ENCODE results near the gene KRTAP4-12.
"Not testable (repeated sequence)": the region's sequence is repeated elsewhere in the genome, so short reads cannot be mapped to it uniquely, and the experiment has no call there.

The KRTAP4-12 gene

DNA sequence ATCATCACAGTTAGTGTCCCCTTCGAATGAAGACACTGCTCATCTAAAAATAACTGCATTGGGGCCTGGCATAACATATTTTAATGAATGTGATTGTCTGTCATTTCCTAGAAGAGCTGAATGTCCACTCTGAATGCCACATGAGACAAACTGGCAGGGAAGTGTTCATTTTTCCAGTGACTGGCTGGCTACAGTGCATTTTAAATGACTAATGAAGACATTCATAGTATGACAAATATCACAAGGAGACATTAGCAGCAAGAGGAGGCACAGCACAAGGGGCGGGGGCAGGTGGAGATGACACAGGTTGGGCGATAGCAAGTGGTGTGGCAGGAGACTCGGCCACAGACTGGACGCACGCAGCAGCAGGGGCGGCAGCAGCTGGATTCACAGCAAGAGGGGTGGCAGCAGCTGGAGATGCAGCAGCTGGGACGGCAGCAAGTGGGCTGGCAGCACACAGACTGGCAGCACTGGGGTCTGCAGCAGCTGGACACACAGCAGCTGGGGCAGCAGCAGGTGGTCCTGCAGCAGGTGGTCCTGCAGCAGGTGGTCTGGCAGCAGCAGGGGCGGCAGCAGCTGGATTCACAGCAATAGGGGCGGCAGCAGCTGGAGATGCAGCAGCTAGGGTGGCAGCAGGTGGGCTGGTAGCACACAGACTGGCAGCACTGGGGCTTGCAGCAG lies 25.1 kb upstream of the KRTAP4-12 start:
- not testable (repeated sequence) for H3K27ac ChIP-seq (ENCODE audit: low read depth, low read length); H3K36me3 ChIP-seq (ENCODE audit: control insufficient read depth in 5 of 5, insufficient read depth in 5 of 5, low read length in 5 of 5); H3K9me3 ChIP-seq (ENCODE audit: control insufficient read depth in 5 of 5, low read length in 5 of 5); H3K4me3 ChIP-seq (ENCODE audit: low read depth in 1 of 5, low read length in 5 of 5); H3K9ac ChIP-seq (ENCODE audit: low read length in 5 of 5); H3K27me3 ChIP-seq (ENCODE audit: control insufficient read depth in 5 of 5, insufficient read depth in 4 of 5, low read length in 5 of 5); H3K4me1 ChIP-seq (ENCODE audit: control insufficient read depth in 5 of 5, insufficient read depth in 5 of 5, low read length in 5 of 5)

DNA sequence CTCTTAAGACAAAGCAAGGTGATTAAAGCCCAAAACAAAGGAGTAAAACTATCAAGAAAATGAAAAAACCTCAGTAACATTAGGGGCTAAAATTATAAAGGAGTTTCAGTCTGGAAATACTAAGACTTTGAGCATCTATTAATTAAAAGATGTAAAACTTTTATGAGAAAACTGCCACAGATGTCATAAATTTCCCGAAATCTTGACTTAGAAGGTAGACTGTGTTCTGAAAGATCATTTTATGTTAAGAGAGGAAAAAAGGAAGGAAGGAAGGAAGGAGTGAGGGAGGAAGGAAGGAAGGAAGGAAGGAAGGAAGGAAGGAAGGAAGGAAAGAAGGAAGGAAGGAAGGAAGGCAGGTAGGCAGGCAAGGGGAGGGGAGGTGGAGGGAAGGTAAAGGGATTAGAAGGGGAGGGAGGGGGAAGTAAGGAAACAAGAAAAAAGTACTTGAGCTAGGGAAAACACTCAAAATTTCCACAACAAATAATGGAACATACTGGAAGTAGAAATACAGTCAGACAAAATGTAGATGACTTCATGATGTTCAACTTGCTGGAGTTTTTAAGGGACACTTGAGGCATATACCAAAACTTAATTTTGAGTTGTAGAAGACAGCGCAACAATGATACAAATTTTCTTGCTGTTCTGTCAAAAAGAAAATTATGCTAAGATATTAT lies 23.7 kb upstream of the KRTAP4-12 start:
- Histone ChIP-seq H3K27ac (ENCODE audit: low read depth, low read length) (no peak overlapping the region), H3K9me3 (ENCODE audit: control insufficient read depth in 5 of 5, low read length in 5 of 5) (peaks cover 0 to 12% (median 5%) of the 10 kb centered on the region in 5 donors), H3K4me1 (ENCODE audit: control insufficient read depth in 5 of 5, insufficient read depth in 5 of 5, low read length in 5 of 5) (no peaks in the 10 kb centered on the region), H3K27me3 (ENCODE audit: control insufficient read depth in 5 of 5, insufficient read depth in 4 of 5, low read length in 5 of 5) (peaks cover 0 to 5% (median 0%) of the 10 kb centered on the region in 5 donors), H3K9ac (ENCODE audit: low read length in 5 of 5) (no peak overlapping the region), H3K4me3 (ENCODE audit: low read depth in 1 of 5, low read length in 5 of 5) (no peak overlapping the region), H3K36me3 (ENCODE audit: control insufficient read depth in 5 of 5, insufficient read depth in 5 of 5, low read length in 5 of 5) (no peaks in the 10 kb centered on the region)

DNA sequence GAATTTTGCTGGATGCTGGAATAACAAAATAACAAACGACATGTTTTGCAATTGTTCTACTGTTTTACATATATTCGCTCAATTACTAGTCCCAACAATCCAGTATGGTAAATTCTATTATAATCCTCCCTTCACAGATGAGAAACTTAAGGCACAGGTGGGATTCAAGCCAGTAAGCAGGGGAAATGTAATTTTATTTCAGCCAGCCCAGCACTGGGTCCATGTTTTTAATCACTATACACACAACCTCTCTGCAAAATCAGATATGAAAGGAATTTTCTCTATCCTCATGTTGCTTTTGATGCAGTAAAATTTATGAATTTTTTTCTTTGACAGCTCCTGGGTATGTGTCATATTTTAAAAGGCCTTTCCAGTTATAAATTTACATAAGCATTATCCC lies 21.3 kb upstream of the KRTAP4-12 start:
- H3K4me1 ChIP-seq (ENCODE audit: control insufficient read depth in 5 of 5, insufficient read depth in 5 of 5, low read length in 5 of 5): no peaks in the 10 kb centered on the region

DNA sequence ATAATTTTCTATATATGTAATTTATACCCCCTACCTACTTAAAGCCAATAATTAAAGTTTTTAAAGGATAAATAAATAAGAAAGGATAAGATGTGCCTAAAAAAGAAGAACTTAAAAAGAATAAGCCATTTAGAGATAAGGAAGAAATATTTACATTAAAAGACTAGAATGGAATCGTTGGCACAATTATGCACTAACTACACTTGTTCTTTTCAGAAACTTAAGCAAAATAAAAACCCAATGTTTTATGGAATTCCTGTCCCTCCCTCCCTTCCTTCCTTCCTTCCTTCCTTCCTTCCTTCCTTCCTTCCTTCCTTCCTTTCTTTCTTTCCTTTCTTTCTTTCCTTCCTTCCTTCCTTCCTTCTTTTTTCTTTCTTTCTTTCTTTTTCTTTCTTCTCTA lies 20.9 kb upstream of the KRTAP4-12 start:
- H3K27me3 ChIP-seq (ENCODE audit: control insufficient read depth in 5 of 5, insufficient read depth in 4 of 5, low read length in 5 of 5): peaks cover 0 to 4% (median 0%) of the 10 kb centered on the region in 5 donors
- H3K9ac ChIP-seq (ENCODE audit: low read length in 5 of 5): no peak overlapping the region
- peaks cover 3 to 18% (median 11%) of the 10 kb centered on the region in 5 donors for H3K9me3 ChIP-seq (ENCODE audit: control insufficient read depth in 5 of 5, low read length in 5 of 5)
- no peak overlapping the region for H3K4me3 ChIP-seq (ENCODE audit: low read depth in 1 of 5, low read length in 5 of 5)
- H3K27ac ChIP-seq (ENCODE audit: low read depth, low read length): no peak overlapping the region
- H3K4me1 ChIP-seq (ENCODE audit: control insufficient read depth in 5 of 5, insufficient read depth in 5 of 5, low read length in 5 of 5): no peaks in the 10 kb centered on the region
- H3K36me3 ChIP-seq (ENCODE audit: control insufficient read depth in 5 of 5, insufficient read depth in 5 of 5, low read length in 5 of 5): no peaks in the 10 kb centered on the region

More for the DNA sequence above, 21.3 kb upstream of the KRTAP4-12 start:
- Histone ChIP-seq H3K9ac (ENCODE audit: low read length in 5 of 5) (no peak overlapping the region), H3K36me3 (ENCODE audit: control insufficient read depth in 5 of 5, insufficient read depth in 5 of 5, low read length in 5 of 5) (no peaks in the 10 kb centered on the region), H3K27me3 (ENCODE audit: control insufficient read depth in 5 of 5, insufficient read depth in 4 of 5, low read length in 5 of 5) (peaks cover 0 to 5% (median 0%) of the 10 kb centered on the region in 5 donors), H3K4me3 (ENCODE audit: low read depth in 1 of 5, low read length in 5 of 5) (no peak overlapping the region), H3K27ac (ENCODE audit: low read depth, low read length) (no peak overlapping the region), H3K9me3 (ENCODE audit: control insufficient read depth in 5 of 5, low read length in 5 of 5) (peaks cover under 1 to 14% (median 8%) of the 10 kb centered on the region in 5 donors)

DNA sequence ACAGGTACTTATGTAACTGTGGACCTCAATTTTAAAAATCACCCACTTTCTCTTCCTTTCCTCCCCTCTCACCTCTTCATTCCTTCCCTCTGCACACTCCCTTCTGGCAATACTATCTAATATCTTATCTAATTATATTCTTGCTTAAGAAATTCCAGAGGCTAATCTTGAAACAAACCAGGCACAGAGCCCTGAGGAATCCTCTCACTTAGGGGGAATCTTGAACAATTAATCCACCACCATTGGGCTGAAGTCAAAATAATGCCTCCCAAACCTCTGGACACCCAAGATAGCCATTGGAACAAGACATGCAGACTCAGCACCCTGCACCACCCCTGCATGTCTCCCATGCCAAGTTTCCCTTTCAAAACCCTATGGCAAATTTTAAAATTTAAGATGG lies 17.4 kb upstream of the KRTAP4-12 start:
- Histone ChIP-seq H3K36me3 (ENCODE audit: control insufficient read depth in 5 of 5, insufficient read depth in 5 of 5, low read length in 5 of 5) (no peaks in the 10 kb centered on the region), H3K9ac (ENCODE audit: low read length in 5 of 5) (no peak overlapping the region), H3K27ac (ENCODE audit: low read depth, low read length) (no peak overlapping the region), H3K27me3 (ENCODE audit: control insufficient read depth in 5 of 5, insufficient read depth in 4 of 5, low read length in 5 of 5) (peaks cover 0 to 4% (median 0%) of the 10 kb centered on the region in 5 donors), H3K9me3 (ENCODE audit: control insufficient read depth in 5 of 5, low read length in 5 of 5) (peaks cover 3 to 21% (median 14%) of the 10 kb centered on the region in 5 donors), H3K4me3 (ENCODE audit: low read depth in 1 of 5, low read length in 5 of 5) (no peak overlapping the region), H3K4me1 (ENCODE audit: control insufficient read depth in 5 of 5, insufficient read depth in 5 of 5, low read length in 5 of 5) (no peaks in the 10 kb centered on the region)

DNA sequence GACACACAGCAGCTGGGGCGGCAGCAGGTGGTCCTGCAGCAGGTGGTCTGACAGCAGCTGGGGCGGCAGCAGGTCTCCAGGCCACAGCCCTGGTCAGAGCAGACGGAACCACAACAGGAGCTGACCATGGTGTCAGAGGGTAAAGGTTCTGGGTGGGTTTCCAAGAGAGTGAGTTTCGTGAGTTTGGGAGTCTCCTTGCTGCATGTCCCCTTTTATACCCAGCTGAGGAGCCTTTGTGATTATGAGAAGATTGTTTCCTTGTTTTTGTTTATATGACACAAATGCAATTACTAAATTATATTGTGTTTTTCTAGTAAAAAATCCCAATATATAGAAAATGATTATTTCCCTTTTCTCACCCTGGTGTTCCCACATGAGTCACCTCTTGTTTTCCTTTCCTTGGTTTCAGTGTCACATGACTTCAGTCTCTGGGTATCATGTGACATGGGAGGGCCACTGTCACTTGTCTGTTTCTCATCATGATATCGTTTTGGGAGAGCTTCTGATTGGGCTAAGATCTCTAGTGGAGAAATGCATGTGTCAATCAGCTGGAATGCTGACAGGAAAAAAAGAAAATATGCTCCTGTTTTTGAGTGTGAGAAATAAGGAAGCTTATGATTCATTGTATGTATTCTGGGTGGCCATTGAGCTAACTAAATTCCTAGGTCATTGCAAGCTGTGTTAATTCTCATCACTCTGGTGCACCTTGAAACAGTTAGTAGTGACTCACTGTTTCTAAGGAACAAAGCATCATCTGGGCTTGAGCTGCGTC lies 16.6 kb upstream of the KRTAP4-12 start, which contains the start of gene KRTAP4-6:
KRTAP4-6 (minus strand) TSS at position 185 of the 772 bp plus-strand sequence; CDS start at position 128, 57 bp downstream.
- Histone ChIP-seq H3K27me3 (ENCODE audit: control insufficient read depth in 5 of 5, insufficient read depth in 4 of 5, low read length in 5 of 5) (peaks cover 0 to 4% (median 0%) of the 10 kb centered on the region in 5 donors), H3K4me1 (ENCODE audit: control insufficient read depth in 5 of 5, insufficient read depth in 5 of 5, low read length in 5 of 5) (no peaks in the 10 kb centered on the region), H3K4me3 (ENCODE audit: low read depth in 1 of 5, low read length in 5 of 5) (no peak within 1 kb of the TSS), H3K36me3 (ENCODE audit: control insufficient read depth in 5 of 5, insufficient read depth in 5 of 5, low read length in 5 of 5) (no peaks in the 10 kb centered on the region), H3K9ac (ENCODE audit: low read length in 5 of 5) (no peak within 1 kb of the TSS), H3K27ac (ENCODE audit: low read depth, low read length) (no peak within 1 kb of the TSS), H3K9me3 (ENCODE audit: control insufficient read depth in 5 of 5, low read length in 5 of 5) (peaks cover 3 to 21% (median 14%) of the 10 kb centered on the region in 5 donors)

DNA sequence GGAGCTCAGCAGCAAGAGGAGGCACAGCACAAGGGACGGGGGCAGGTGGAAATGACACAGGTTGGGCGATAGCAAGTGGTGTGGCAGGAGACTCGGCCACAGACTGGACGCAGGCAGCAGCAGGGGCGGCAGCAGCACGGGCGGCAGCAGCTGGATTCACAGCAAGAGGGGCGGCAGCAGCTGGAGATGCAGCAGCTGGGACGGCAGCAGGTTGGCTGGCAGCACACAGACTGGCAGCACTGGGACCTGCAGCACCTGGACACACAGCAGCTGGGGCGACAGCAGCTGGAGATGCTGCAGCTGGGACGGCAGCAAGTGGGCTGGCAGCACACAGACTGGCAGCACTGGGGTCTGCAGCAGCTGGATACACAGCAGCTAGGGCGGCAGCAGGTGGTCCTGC lies 15.9 kb upstream of the KRTAP4-12 start:
- H3K27ac ChIP-seq (ENCODE audit: low read depth, low read length); H3K36me3 ChIP-seq (ENCODE audit: control insufficient read depth in 5 of 5, insufficient read depth in 5 of 5, low read length in 5 of 5); H3K4me1 ChIP-seq (ENCODE audit: control insufficient read depth in 5 of 5, insufficient read depth in 5 of 5, low read length in 5 of 5); H3K27me3 ChIP-seq (ENCODE audit: control insufficient read depth in 5 of 5, insufficient read depth in 4 of 5, low read length in 5 of 5); H3K4me3 ChIP-seq (ENCODE audit: low read depth in 1 of 5, low read length in 5 of 5); H3K9ac ChIP-seq (ENCODE audit: low read length in 5 of 5): not testable (repeated sequence)
- peaks cover 3 to 21% (median 14%) of the 10 kb centered on the region in 5 donors for H3K9me3 ChIP-seq (ENCODE audit: control insufficient read depth in 5 of 5, low read length in 5 of 5)

DNA sequence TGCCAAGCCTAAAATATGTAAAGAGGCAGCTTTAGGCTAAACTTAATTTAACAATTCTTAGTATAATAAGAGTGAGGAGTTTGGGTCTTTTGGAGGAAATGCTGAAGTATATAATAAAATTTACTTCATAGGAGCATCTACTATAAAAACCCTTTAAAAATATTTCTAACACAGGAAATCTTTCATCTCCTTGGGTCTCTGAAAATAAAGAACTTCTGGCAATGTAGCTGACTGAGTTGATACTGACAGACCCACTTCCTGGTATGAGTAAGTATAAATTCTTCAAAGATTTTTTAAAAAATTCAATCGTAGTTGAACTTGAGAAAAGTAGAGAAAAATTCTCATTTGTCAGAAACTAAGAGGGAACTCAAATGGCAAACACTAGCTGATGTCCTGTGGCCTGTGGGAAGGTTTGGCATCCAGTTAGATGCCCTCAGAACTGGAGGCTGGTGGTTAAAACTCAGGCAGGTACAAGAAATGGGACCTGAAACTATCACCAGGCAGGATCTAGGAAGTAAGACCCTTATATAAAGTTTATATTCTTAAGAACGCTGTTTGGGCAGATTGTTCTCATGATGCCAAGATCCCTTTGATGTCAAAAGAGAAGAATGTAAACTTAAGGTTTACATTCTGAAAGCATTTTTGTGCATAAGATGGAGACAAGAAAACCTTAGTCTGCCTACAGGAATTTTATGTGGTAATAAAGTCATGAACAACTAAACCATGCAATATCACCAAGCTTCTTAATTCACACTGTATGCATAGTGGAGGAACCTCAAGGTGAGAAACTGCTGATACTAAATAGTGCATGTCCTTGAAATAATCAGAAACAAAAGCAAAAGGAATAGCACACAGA lies 10.1 kb upstream of the KRTAP4-12 start:
- H3K36me3 ChIP-seq (ENCODE audit: control insufficient read depth in 5 of 5, insufficient read depth in 5 of 5, low read length in 5 of 5): no peaks in the 10 kb centered on the region
- H3K4me1 ChIP-seq (ENCODE audit: control insufficient read depth in 5 of 5, insufficient read depth in 5 of 5, low read length in 5 of 5): no peaks in the 10 kb centered on the region
- H3K27me3 ChIP-seq (ENCODE audit: control insufficient read depth in 5 of 5, insufficient read depth in 4 of 5, low read length in 5 of 5): no peaks in the 10 kb centered on the region
- H3K4me3 ChIP-seq (ENCODE audit: low read depth in 1 of 5, low read length in 5 of 5): no peak overlapping the region
- H3K9me3 ChIP-seq (ENCODE audit: control insufficient read depth in 5 of 5, low read length in 5 of 5): peaks cover 0 to 3% (median 0%) of the 10 kb centered on the region in 5 donors
- no peak overlapping the region for H3K9ac ChIP-seq (ENCODE audit: low read length in 5 of 5)
- H3K27ac ChIP-seq (ENCODE audit: low read depth, low read length): no peak overlapping the region

DNA sequence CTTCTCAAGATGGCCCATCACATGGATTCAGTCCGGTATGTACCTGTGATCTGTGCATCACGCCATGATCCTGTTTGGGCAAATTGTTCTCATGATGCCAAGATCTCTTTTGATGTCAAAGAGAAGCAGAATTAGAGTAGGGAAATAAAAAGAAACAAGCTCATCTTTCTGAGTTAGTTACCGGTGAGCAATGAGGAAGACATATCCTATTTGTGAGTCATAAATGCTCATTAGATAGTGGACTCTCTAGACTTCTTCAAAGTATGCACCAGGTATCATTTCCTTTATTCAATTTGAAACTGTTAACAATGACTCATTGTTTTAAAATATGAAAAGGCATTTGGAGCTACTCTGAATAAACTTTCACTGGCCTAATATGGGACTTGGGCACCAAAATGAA lies 8.0 kb upstream of the KRTAP4-12 start:
- Histone ChIP-seq H3K36me3 (ENCODE audit: control insufficient read depth in 5 of 5, insufficient read depth in 5 of 5, low read length in 5 of 5) (no peaks in the 10 kb centered on the region), H3K4me3 (ENCODE audit: low read depth in 1 of 5, low read length in 5 of 5) (no peak overlapping the region), H3K9me3 (ENCODE audit: control insufficient read depth in 5 of 5, low read length in 5 of 5) (no peaks in the 10 kb centered on the region), H3K4me1 (ENCODE audit: control insufficient read depth in 5 of 5, insufficient read depth in 5 of 5, low read length in 5 of 5) (no peaks in the 10 kb centered on the region), H3K27ac (ENCODE audit: low read depth, low read length) (no peak overlapping the region), H3K27me3 (ENCODE audit: control insufficient read depth in 5 of 5, insufficient read depth in 4 of 5, low read length in 5 of 5) (no peaks in the 10 kb centered on the region), H3K9ac (ENCODE audit: low read length in 5 of 5) (no peak overlapping the region)
